B cell (primary cell): ENCODE measurements around the gene PRKCB. TPM values are rescaled to one million over a fixed set of nuclear protein-coding genes. Genes with fewer than 3 reads are reported as not detected.

Experiments
- ATAC-seq: fragments of 200-7000 bp; cut with Tn5 transposase; one replicate; pipeline ENCODE4 v1.10.0; 2021; ENCODE audit warnings: low read depth, mild to moderate bottlenecking, moderate number of reproducible peaks, moderate library complexity
- CTCF ChIA-PET: fragments of 350-600 bp; sonication (Branson Sonifier 250); formaldehyde crosslinking; loops from one replicate; lab custom pipeline; 2021; ENCODE audit warnings: antibody characterized with exemption, inconsistent platforms; lab: Charles Lee
- POLR2A ChIA-PET: fragments of 350-600 bp; sonication (Branson Sonifier 250); formaldehyde crosslinking; loops from one replicate; lab custom pipeline; 2021; ENCODE audit warnings: antibody characterized with exemption; lab: Charles Lee
- DNase-seq: peaks from one replicate; pipeline ENCODE4 v3.0.0; 2013
- H2AFZ ChIP-seq: 2 replicates; pipeline ENCODE4 v1.6.1; 2012; ENCODE audit warnings: mild to moderate bottlenecking, low read depth, low read length; ENCODE audit not compliant: insufficient read depth, poor library complexity, severe bottlenecking
- H3K27ac ChIP-seq, 2 donors: 1 replicate in 1 of 2; 2 replicates in 1 of 2; pipeline ENCODE4 v1.5.1; 2012 to 2013; ENCODE audit warnings: low read length in 2 of 2, mild to moderate bottlenecking in 2 of 2, moderate library complexity in 1 of 2
- H3K27me3 ChIP-seq, 4 experiments: fragments of 200-600 bp in 1 of 4; sonication (generic) in 1 of 4; replicated peaks in 1 of 4; 1 replicate in 2 of 4; 2 replicates in 2 of 4; pipeline versions ENCODE4 v1.6.1 to v1.7.0; 2013 to 2016; ENCODE audit warnings: low read length in 3 of 4, mild to moderate bottlenecking in 2 of 4, mixed read lengths in 1 of 4, moderate library complexity in 1 of 4; ENCODE audit not compliant: insufficient read depth in 4 of 4, control insufficient read depth in 3 of 4; ENCODE audit errors: control extremely low read depth in 1 of 4
- H3K36me3 ChIP-seq, 2 experiments: replicated peaks in 1 of 2; 1 replicate in 1 of 2; 2 replicates in 1 of 2; pipeline versions ENCODE4 v1.6.1 to v1.7.1; 2013; ENCODE audit warnings: low read length in 1 of 2; ENCODE audit not compliant: insufficient read depth in 2 of 2, control insufficient read depth in 1 of 2; ENCODE audit errors: control extremely low read depth in 1 of 2, extremely low read depth in 1 of 2
- H3K4me1 ChIP-seq, 2 donors: fragments of 200-600 bp in 1 of 2; sonication (generic) in 1 of 2; 1 replicate in 1 of 2; 2 replicates in 1 of 2; pipeline versions ENCODE4 v1.5.1 to v1.6.1; 2013 to 2017; ENCODE audit warnings: low read length in 2 of 2; ENCODE audit not compliant: control insufficient read depth in 2 of 2, insufficient read depth in 2 of 2
- H3K4me2 ChIP-seq: replicated peaks from 2 replicates; pipeline ENCODE3; 2012; ENCODE audit warnings: mild to moderate bottlenecking, low read depth, low read length; ENCODE audit not compliant: poor library complexity, severe bottlenecking
- H3K4me3 ChIP-seq, 5 experiments: fragments of 200-600 bp in 1 of 5; sonication (generic) in 1 of 5; 1 replicate in 3 of 5; 2 replicates in 2 of 5; pipeline versions ENCODE4 v1.5.1 to v1.7.0; 2011 to 2016; ENCODE audit warnings: low read length in 4 of 5, mild to moderate bottlenecking in 4 of 5, low read depth in 2 of 5, control low read depth in 1 of 5, moderate library complexity in 1 of 5; ENCODE audit not compliant: insufficient read depth in 1 of 5; ENCODE audit errors: control extremely low read depth in 1 of 5, extremely low read depth in 1 of 5
- H3K79me2 ChIP-seq: fragments of 200-600 bp; sonication (generic); one replicate; pipeline ENCODE4 v1.6.0; 2016; ENCODE audit warnings: low read length; ENCODE audit not compliant: control insufficient read depth, insufficient read depth
- H3K9ac ChIP-seq: fragments of 200-600 bp; sonication (generic); 2 replicates; pipeline ENCODE4 v1.6.1; 2017; ENCODE audit warnings: mild to moderate bottlenecking, low read length, moderate library complexity
- H3K9me3 ChIP-seq, 3 donors: one replicate each; pipeline versions ENCODE4 v1.6.1 to v1.7.1; 2013; ENCODE audit warnings: low read length in 2 of 3; ENCODE audit not compliant: control insufficient read depth in 2 of 3, insufficient read depth in 1 of 3; ENCODE audit errors: control extremely low read depth in 1 of 3
- H4K20me1 ChIP-seq: 2 replicates; pipeline ENCODE4 v1.6.0; 2012; ENCODE audit warnings: mild to moderate bottlenecking, low read length; ENCODE audit not compliant: insufficient read depth, control insufficient read depth, poor library complexity, severe bottlenecking
- H3K27ac Mint-ChIP-seq: one replicate; pipeline ENCODE4 v1.8.0; 2021; ENCODE audit warnings: mixed read lengths
- H3K27me3 Mint-ChIP-seq: one replicate; pipeline ENCODE4 v1.8.0; 2021; ENCODE audit warnings: mixed read lengths
- H3K4me1 Mint-ChIP-seq: one replicate; pipeline ENCODE4 v1.8.0; 2021; ENCODE audit warnings: mixed read lengths
- H3K4me3 Mint-ChIP-seq: one replicate; pipeline ENCODE4 v1.8.0; 2021; ENCODE audit warnings: mixed read lengths
- H3K9me3 Mint-ChIP-seq: one replicate; pipeline ENCODE4 v1.8.0; 2022; ENCODE audit warnings: mixed read lengths; ENCODE audit not compliant: insufficient read depth
- EZH2 ChIP-seq: IDR thresholded peaks from 2 replicates; pipeline ENCODE4 v1.6.1; 2012; ENCODE audit warnings: borderline replicate concordance, low read depth, mild to moderate bottlenecking, moderate library complexity, low read length; ENCODE audit not compliant: insufficient read depth, poor library complexity, severe bottlenecking
- WGBS: methylation state at CpG from one replicate; pipeline ENCODE4 v1.1.5; 2013; ENCODE audit warnings: missing lambda C conversion rate; ENCODE audit not compliant: insufficient coverage; 5-methylcytosine and 5-hydroxymethylcytosine counted together
- intact Hi-C: fragments of 100-400 bp; cut with micrococcal nuclease; formaldehyde crosslinking; loops from one replicate; pipeline ENCODE4 v1.10.0; 2022
- polyA plus RNA-seq: library from polyadenylated mRNA; depleted of rRNA; stranded (reverse); fragments of >200 nt; gene quantifications from 2 replicates; pipeline ENCODE4 v1.2.3, GENCODE V29; 2012
- total RNA-seq, 2 donors: library from RNA; stranded (reverse); fragments of 120-200 nt in 1 of 2; gene quantifications; 1 replicate in 1 of 2; 2 replicates in 1 of 2; pipeline versions ENCODE4 v1.2.3 to v1.2.4, GENCODE V29; 2013 to 2022
- TF ChIP-seq, protein P1 (sequence below): fragments of 200-600 bp; IDR thresholded peaks from one replicate; pipeline ENCODE4 v1.8.0; 2022; ENCODE audit warnings: antibody characterized with exemption, mild to moderate bottlenecking

The PRKCB gene
- total and polyA plus RNA-seq, 2 donors (not counting 1 experiment from before 2014, with no cell fraction given) = 106 to 373 TPM

DNA sequence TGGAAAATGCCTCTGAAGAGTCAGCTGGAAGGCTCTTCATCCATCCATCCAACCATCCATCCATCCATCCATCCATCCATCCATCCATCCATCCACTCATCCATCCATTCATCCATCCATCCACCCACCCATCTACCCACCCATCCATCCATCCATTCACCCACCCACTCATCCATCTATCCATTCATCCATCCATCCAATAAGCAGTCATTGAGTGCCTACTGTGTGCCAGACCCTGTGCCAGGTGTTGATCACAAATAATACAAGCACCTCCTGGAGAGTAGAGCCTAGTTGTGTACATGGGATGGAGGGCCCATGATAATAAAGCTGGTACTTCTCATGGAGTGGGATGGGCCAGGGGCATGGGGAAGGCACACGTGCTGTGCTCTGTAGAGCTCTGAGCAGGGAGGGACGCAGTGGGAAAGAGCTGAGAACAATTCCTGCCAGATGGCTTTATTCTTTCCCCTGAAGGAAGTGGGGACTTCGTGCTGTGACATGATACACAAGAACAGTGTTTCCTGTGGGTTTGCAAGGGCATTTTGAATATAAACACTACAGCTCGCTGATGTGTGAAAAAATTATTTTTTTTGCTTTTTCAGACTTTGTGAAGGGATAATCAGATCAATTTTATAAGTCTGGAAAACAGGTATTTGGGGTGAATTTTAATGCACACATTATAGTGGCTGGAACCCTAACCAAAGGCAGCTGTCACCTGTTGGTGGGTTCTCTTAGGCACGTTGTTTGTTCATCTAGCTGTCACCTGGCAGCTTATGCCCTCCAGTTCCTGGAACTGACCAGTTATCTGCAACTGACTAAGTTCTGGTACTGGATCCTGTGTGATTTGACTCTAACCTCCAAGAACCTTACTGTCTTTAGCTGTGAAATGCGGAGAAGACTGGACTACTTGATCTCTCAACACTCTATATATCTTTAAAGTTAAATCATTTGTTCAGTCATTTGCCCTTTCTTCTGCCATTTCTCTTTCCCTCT is 61.3 kb downstream of the PRKCB start:
- peak; percentile 57 for ATAC-seq
- Mint-ChIP-seq H3K27me3 (no peaks in the 10 kb centered on the region), H3K4me1 (peaks cover 83% of the 10 kb centered on the region), H3K4me3 (peak overlapping the region; percentile 72), H3K9me3 (no peaks in the 10 kb centered on the region), H3K27ac (peak overlapping the region; percentile 91)
- H3K9me3 ChIP-seq = no peaks in the 10 kb centered on the region
- H3K4me1 ChIP-seq = peaks cover 58 to 75% of the 10 kb centered on the region in 2 donors
- peak overlapping the region; percentile 46 for H3K9ac ChIP-seq
- peak overlapping the region; percentile 67 for H3K4me2 ChIP-seq
- peaks cover 3 to 30% of the 10 kb centered on the region in 2 experiments for H3K36me3 ChIP-seq
- POLR2A ChIA-PET = interaction anchor here (0.5 to 0.9 kb wide), 4 partner anchors 20 to 54 kb away, joined by 3 to 5 read pairs (median 4); no protein-coding TSS in a partner anchor
- H3K79me2 ChIP-seq = peaks cover 96% of the 10 kb centered on the region
- DNase-seq = no peak
- intact Hi-C loops = no loop called here
- peaks cover 44% of the 10 kb centered on the region for H4K20me1 ChIP-seq
- H3K27ac ChIP-seq = peak overlapping the region; percentile 28 to 73
- H2AFZ ChIP-seq = no peak overlapping the region
- TF ChIP-seq, protein P1, sequence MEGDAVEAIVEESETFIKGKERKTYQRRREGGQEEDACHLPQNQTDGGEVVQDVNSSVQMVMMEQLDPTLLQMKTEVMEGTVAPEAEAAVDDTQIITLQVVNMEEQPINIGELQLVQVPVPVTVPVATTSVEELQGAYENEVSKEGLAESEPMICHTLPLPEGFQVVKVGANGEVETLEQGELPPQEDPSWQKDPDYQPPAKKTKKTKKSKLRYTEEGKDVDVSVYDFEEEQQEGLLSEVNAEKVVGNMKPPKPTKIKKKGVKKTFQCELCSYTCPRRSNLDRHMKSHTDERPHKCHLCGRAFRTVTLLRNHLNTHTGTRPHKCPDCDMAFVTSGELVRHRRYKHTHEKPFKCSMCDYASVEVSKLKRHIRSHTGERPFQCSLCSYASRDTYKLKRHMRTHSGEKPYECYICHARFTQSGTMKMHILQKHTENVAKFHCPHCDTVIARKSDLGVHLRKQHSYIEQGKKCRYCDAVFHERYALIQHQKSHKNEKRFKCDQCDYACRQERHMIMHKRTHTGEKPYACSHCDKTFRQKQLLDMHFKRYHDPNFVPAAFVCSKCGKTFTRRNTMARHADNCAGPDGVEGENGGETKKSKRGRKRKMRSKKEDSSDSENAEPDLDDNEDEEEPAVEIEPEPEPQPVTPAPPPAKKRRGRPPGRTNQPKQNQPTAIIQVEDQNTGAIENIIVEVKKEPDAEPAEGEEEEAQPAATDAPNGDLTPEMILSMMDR = no peak
- TF ChIP-seq EZH2 = no peak
- H3K4me3 ChIP-seq = peak overlapping the region in 2 of 5 experiments; percentile 3 to 15
- WGBS = 4% methylated on average over 4 of the region's 6 CpGs
- no peaks in the 10 kb centered on the region for H3K27me3 ChIP-seq
- CTCF ChIA-PET = interaction anchor here (0.7 to 2.1 kb wide), 9 partner anchors 12 to 113 kb away, joined by 3 to 9 read pairs (median 5); no protein-coding TSS in a partner anchor
